ENCODE measurements around the gene VRK3.

GRCh38 chr19:50050406-50051227 lies 25.4 kb upstream of the VRK3 start:
- TF ChIP-seq CTCF (IDR thresholded peaks at IDR 0.05): no peak
- no peak for TF ChIP-seq POLR2A (IDR thresholded peaks at IDR 0.05)

Data from testis (tissue), 2 donors.